NOMO-1 treated with DMSO at 0.1 percent for 48 hours (cell line): ENCODE results near the gene CHERP.
"Not testable (repeated sequence)": the region's sequence is repeated elsewhere in the genome, so short reads cannot be mapped to it uniquely, and the experiment has no call there.

Experiments
- DNase-seq: peaks from one replicate; lab custom pipeline; 2025; ENCODE audit not compliant: unreplicated experiment; lab: John Stamatoyannopoulos, UW

Gene CHERP

DNA sequence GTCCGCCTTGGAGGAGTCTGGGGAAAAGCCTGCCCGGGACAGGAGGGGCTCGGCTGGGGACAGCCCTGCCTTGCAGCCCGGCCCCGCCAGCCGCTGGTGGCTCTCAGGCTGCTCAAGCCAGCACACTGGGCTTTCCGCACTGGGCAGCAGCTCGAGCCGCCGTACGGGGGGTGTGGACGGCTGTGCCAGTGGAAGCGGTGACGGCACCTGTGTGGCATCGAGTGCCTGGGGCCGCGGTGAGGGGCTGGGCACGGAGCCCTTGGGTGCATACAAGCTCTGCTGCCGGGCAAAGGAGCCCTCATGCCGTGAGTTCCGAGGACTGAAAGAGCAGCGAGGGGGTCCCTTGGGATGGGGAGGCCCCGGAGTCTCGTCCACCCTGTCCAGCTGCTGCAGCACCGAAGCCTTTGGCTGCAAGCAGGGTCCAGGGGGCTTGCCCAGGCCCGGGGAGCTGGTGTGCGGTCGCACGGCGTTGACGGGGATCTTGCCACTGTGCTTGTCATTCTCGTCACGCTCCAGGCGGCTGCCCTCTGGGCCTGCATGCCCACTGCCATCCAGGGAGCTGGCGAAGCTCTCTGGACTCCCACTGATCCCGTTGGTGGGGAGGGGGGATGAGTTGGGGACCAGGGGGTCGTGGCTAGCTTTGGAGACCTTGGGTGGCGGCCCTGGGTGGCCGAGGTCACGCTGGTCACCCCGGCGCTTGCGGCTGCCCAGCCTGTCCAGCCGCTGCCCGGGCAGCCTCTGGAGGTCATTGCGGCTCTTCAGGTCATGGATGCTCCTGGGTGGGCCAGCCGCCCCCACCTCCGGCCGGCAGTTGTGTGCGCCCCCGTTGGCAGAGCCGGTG, 34.7 kb upstream of the CHERP start:
- DNase-seq: no peak

DNA sequence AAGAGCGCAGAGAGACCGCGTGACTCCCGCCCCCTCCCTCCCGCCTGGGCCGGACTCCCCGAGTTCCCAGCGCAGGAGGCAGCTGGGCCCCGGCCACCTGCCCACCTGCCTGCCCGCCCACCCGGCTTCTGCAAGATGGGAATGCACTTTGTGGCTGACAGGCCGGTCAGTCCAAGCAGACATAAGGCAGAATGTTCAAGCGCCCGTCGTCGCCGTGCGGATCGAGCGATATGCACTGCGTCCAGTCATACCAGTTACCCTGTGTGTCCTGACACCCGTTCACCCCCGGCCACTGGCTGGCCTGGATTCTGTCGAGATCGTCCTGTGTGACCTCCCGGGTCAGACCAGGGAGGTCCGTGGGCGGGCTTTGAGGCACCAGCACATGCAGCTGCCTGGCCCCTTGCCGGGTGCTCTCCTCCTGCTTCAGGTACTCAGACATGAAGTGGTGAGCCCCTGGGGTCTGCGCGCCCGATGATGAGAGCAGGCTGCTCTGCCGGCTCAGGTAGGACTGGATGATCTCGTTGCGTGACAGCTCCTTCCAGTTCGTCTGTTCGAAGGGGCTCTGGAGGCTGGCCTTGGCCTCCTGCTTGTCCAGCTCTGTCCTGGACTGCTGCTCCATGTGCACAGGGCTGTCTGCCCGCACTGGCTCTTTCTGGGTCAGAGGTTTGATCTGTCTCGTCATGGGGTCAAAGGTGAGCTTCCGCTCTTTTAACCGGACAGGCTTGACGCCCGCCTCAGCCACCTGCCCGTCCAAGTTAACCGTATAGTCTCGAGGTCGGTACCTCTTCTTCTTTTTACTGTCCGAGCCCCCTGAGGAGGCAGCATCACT, 33.8 kb upstream of the CHERP start:
- no peak for DNase-seq

DNA sequence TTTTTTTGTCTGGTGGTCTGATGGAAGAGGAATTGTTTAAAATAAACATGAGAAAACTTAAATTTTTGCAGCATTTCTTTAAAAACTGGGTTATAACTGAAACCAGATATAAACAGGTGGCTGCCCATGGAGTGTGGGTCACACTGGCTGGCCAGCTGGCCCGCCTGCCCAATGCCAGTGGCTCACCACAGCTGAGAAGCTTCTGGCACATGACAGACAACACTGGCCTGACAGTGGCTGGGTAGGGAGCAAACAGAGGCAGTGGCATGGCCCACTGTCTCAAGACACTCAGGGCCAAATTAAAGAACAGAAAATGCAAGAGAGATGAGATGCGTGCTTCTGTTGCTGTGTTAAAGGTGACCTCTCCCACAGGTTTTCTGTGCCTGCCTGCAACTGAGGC, 33.0 kb upstream of the CHERP start:
- DNase-seq: no peak

DNA sequence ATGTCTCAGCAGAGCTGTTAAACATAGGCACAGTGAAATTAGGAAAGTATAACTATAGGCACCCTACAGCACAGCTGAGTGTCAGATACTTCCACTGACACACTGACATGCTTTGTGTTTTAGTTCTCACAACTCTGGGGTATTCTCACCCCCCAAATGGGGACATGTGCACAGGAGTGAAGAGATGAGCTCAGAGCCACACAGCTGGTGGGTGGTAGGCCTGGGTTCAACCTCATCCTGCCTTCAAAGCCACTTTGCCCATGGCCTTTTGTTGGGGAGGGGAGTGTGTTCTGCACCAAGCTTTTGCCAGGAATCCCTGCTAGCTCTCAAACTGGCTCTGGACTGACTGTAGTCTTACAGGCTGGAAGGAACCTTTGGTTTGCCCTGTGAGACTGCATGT, 31.7 kb upstream of the CHERP start:
- DNase-seq: no peak

DNA sequence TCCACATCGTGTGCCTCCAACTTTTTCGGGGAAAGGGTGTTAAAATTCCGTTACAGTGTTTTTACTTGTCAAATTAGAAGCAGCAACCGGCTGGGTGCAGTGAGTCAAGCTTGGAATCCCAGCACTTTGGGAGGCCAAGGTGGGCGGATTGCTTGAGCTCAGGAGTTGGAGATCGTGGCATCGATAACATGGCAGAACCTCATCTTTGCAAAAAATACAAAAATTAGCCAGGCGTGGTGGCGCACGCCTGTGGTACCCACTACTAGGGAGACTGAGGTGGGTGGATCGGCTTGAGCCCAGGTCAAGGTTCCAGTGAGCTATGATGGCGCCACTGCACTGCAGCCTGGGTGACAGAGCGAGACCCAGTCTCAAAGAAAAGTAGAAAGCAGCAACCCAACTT, 31.1 kb upstream of the CHERP start:
- DNase-seq: no peak

DNA sequence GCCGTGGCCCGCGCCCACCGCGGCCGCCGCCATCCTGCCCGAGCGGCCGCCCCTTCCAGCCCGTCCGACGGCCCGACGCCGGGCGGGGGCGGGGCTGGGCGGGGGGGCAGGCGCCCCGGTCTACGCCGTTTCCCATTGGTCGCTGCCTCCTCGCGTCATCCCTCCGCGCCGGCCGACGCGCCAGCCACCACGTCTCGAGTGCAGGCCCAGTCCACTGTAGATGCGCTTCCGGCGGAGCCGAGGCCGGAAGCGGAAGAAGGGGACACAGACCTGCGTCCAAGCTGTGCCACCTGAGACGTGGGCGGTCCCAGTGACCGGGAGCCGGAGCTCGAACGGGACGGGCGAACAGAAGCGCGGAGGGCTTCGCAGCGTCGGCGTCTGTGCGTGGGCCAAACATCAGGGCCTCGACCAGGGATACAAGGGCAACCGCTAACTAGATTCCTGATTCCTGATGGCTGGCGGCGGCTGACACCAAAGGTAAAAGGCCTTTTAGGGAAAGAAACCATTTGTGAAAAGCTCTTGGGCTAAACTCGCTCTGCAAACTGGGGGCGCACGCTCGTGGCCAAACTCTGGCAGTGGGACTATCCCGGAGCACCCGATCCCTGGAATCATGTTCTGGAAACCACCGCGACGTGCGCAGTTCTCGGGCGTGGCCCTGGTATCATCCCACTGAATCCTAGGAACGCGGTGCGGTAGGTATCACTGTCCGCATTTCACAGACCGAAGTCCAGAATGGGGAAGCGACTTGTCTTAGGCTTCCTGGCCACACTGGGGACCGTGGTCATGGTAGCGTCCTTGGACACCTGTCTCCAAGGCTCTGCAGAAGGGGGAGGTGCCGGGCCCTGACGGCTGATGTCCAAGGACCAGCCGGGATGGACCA, 30.3 kb upstream of the CHERP start, which contains the start of gene SLC35E1:
TSS of gene SLC35E1 (minus strand) at position 84 of the 880 bp plus-strand sequence. CDS start at position 33, 51 bp downstream.
- DNase-seq: peak; percentile 93

DNA sequence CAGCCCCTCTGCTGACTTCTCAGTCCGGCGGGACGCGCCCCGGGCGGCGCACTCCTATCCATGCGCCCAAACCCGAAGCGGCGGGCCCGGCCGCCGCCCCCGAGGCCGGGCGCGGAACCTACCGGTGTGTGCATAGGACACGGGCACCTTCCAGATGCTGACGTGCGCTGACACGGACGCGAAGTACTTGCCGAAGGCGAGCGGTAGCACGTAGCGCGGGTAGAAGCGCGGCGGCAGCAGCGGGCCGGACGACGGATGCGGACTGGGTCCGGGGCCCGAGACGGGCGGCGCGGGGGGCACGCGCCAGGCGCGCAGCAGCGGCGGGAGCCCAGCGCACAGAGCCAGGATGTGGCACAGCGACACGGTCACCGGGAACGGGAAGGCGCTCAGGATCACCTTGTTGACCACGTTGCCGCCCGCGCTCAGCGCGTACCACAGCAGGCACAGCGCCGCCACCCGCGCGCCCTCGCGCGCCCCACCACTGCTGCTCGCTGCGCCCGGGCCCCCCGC, 29.6 kb upstream of the CHERP start:
- peak; percentile 18 for DNase-seq

DNA sequence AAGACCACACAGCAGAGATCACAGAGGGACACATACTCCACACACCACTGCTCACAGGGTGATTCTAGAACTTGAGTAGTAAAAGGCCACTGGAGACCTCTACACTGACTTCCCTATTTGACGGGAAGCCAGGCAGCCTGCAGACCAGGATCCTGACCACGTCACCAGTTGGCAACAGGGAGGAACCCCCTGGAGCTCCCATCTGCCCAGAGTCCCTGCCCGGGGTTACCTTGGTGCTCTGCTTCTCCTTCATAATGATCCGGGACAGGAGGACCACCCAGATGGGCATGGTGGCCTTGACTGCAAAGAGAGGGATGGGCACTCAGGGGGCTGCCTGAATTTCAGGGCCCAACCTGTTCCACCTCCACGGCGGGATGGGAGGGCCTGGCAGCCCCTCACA, 29.0 kb upstream of the CHERP start:
- DNase-seq: peak; percentile 46

DNA sequence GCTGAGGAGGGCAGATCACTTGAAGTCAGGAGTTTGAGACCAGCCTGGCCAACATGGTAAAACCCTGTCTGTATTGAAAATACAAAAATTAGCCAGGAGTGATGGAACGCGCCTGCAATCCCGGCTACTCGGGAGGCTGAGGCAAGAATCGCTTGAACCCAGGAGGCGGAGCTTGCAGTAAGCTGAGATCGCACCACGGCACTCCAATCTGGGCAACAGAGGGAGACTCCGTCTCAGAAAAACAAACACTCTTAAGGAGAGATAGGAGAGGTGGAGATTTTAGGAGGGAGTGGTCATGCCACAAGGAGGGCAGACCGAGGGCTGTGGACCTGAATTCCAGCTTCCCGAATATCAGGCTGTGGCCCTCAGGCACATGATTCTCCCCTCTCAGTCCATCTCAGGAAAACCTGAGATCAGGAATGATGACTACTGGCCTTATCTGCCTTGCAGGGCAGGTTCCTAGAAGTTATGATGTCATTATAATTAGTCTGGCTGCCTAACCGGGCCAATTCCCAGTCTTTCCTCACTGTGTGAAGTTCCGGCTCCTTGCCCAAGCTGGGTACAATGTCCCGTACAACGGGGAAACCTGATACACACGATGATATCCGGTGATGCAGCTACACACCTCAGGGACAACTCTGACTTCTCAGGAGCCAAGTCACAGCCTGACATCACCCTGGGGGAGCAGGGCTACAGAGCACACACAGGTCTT, 27.5 kb upstream of the CHERP start:
- no peak for DNase-seq

DNA sequence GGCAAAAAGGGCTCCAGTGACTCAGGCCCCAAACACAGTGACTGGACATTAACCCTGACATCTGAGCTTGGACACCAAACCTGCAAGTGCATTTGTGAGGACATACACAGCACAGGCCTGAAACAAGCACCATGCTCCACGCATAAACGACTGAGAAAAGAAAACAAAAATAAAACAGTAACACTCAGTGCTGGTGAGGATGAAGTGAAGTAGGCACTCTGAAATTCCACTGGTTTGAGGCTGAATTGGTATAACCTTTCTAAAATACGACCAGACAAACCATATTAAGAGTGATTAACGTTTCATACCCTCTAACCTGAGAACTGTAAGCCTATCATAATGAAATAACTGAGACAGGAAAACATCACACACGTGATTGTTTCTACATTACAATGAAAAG, 24.5 kb upstream of the CHERP start:
- no peak for DNase-seq

DNA sequence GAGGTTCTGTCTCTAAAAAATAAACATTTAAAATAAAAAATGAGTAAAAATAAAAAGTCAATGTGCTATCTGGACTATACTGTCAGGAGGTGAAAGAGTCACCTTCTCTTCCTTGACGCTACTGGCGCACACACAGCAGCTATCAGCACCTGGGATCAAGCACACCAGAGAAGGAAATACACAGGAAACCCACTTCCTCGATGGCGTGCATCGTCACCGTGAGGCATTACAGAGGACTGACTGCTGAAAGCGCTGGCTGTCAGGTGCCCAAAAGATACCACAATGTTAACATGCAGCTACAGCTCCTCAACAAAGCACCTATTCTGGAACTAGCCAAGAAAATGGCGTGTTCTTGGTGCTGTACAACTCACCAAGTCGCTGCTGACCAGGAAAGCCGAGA, 23.9 kb upstream of the CHERP start:
- no peak for DNase-seq

DNA sequence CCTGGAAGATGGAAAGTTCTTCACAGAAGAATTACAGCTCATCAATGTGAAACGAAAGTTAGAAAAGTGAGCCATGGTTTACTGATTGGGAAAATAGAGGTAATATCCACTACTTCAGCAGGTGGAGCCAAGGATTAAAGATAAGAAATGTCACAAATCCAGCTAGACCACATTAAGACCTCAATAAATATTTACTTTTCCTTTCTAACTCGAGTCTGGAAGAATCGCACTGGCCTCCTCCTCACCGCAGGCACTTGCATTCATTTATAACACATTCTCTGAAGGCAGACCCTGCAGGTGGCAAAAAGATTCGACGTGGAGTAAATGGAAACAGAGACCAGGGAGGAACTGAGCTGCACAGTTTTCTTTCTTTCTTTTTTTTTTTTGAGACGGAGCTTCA, 22.6 kb upstream of the CHERP start:
- DNase-seq: no peak

DNA sequence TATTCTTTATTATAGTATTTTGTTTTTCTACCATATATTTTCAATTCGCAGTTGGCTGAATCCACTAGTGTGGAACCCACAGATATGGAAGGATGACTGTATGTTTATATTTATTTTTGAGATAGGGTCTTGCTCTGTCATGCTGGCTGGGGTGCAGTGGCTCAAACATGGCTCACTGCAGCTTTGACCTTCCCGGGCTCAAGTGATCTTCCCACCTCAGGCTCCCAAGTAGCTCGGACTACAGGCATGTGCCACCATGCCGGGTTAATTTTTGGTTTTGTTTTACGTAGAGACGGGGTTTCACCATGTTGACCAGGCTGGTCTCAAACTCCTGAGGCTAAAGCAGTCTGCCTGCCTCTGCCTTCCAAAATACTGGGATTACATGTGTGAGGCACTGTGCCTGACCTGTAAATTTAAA, 20.4 kb upstream of the CHERP start:
- no peak for DNase-seq

DNA sequence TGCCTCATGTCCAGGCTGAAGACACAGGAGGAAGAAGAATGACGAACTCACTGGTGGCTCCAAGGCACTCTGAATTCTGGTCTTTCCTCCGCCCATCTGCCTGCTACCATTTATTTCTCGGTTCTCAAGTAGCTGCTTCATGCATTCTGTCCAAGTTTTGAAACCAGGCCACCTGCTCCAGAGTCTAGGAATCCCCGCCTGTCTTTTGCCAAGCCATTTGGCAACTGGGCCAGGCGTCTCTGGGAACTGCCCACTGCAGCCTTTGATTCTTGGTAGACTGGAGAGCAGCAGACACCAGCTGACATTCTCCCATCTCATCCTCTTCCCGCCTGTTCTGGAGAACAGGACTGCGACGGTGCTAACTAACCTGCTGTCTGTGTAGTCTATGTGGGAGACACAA, 19.1 kb upstream of the CHERP start:
- no peak for DNase-seq

DNA sequence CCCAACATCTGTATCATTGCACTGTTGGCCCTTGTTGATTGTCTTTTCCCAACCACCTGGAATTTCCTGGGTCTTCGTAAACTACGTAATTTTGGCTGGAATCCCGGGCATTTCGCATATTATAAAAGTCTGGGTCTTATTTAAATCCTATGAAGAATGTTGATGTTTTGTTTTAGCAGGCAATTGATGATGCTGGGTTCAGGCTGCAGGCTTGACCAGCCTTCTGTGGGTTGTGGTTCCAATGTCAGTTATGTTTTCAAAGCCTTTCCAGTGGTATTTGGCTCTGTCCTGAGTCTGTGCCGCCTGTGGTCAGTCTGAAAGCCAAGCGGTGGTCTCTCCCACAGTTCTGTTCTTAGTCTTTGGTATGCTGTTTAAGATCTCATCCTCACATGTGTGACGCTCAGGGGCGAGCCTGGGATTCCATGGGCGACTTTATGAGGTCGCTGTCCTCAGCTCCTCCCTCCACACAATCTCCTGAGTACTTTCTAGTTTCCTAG, 17.6 kb upstream of the CHERP start:
- no peak for DNase-seq

DNA sequence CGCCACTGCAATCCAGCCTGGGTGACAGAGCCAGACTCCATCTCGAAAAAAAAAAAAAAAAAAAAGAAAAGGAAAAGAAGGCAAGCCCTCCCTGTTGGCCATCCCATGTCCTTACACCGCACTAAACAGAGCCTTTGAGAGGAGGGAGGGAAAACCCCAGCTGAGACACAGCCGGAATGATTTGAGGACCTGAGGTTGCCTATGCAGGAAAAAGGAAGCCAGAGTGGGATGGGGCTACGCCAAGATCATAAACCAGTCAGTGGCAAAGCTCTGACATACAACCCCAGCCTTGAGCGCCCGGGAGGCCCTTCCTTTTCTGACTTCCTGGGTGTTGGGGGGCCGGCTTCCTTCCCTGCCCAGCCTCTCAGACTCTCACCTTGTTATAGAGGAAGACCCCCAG, 12.5 kb upstream of the CHERP start:
- DNase-seq: no peak

DNA sequence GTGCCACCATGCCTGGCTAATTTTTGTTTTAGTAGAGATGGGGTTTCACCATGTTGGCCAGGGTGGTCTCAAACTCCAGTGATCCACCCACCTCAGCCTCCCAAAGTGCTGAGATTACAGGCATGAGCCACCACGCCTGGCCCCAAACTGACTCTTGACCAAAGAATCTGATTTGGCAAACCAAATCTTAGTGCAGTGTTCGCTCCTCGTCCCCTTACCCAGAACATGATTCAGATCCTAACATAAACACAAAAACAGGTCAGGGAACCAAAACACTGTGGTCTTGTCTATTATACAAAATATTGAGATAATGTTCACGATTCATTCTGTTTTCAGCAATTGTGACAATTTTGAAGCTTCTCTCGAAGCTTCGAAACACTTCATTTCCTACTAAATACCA, 9.7 kb upstream of the CHERP start:
- not testable (repeated sequence) for DNase-seq

DNA sequence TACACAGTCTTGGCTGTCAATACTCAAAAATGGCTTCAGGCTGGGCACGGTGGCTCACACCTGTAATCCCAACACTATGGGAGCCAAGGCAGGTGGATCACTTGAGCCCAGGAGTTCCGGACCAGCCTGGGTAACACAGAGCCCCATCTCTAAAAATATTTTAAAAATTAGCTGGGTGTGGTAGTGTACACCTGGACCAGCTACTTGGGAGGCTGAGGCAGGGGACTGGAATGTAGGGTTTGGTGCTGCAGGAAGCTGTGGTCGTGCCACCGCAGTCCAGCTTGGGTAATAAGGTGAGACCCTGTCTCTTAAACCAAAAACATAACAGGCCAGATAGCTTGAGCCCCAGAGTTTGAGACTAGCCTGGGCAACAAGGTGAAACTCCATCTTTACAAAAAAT, 6.7 kb upstream of the CHERP start:
- DNase-seq: no peak

DNA sequence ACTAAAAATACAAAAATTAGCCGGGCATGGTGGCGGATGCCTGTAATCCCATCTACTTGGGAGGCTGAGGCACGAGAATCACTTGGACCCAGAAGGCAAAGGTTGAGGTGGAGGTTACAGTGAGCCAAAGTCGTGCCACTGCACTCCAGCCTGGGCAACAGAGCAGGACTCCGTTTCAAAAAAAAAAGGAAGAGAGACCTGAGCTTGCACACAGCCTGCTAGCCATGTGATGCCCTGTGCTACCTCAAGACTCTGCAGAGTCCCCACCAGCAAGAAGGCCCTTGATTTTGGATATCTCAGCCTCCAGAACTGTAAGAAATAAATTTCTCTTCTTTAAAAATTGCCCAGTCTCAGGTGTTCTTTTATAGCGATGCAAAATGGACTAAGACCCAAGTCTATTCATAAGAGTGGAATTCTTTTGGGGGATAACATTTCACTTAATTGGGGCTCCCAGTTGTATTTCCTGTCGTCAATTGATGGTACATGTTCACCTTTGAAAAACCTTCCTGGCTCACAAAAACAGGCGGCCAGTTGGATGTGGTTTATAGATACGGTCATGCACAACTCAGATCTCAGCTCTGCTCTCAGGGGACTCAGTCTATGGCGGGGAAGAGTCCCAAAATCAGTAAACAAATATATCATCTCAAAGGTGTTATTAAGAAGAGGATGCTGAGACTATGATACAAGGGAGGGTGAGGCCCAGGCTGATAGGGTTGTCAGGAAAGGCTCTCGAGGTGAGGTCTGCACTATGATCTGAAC, 2.4 kb upstream of the CHERP start:
- no peak for DNase-seq
